ENCODE data around the gene RSAD1. TPM values are rescaled to one million over a fixed set of nuclear protein-coding genes. Genes with fewer than 3 reads are reported as not detected.
A peak's percentile ranks its signal among the peaks of the same experiment; 100 is the strongest.

The RSAD1 gene
- total RNA-seq, 1 donor from 2014 or later, result 52.7 TPM

GRCh38 chr17:50452630-50453300, 25.9 kb upstream of the RSAD1 start:
- intact Hi-C loops (cut with DNase I), result no loop called here
- no peak for ATAC-seq
- no peak for DNase-seq (ENCODE audit: missing footprints)

GRCh38 chr17:50453901-50454300, 24.8 kb upstream of the RSAD1 start:
- DNase-seq (ENCODE audit: missing footprints), result no peak
- no peak for ATAC-seq
- intact Hi-C loops (cut with DNase I), result no loop called here

- intact Hi-C loops (cut with DNase I), result no loop called here
- ATAC-seq (no peak), DNase-seq (ENCODE audit: missing footprints) (no peak)
Measured at GRCh38 chr17:50457621-50458020, 21.0 kb upstream of the RSAD1 start.

DNA sequence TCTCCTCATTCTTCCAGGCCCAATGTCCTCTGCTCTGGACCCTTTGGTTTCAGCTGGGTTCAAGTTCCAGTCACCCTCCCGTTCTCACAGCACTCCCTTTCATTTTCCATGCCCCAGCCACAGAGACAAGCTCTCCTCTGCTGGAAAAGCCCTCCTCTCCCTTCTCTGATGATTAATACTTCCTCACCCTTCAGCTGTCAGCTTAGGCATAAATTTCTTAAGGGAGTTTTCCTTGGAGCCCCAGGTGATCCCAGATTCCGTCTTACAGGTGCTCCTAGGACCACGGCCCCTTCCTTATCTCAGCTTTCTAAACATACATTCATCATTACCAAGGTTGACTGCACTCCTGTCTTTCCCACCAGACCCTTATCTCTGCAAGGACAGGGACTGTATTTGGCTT, 20.4 kb upstream of the RSAD1 start:
- intact Hi-C loops (cut with DNase I), result no loop called here

GRCh38 chr17:50458701-50459676, 19.7 kb upstream of the RSAD1 start:
- intact Hi-C loops (cut with DNase I), result no loop called here
- DNase-seq (ENCODE audit: missing footprints) (no peak), ATAC-seq (no peak)

More for the DNA sequence above, 20.4 kb upstream of the RSAD1 start:
- ATAC-seq, result no peak
- DNase-seq (ENCODE audit: missing footprints), result no peak

GRCh38 chr17:50459756-50460155, 18.9 kb upstream of the RSAD1 start:
- DNase-seq (ENCODE audit: missing footprints) (no peak), ATAC-seq (no peak)
- intact Hi-C loops (cut with DNase I), result no loop called here

DNA sequence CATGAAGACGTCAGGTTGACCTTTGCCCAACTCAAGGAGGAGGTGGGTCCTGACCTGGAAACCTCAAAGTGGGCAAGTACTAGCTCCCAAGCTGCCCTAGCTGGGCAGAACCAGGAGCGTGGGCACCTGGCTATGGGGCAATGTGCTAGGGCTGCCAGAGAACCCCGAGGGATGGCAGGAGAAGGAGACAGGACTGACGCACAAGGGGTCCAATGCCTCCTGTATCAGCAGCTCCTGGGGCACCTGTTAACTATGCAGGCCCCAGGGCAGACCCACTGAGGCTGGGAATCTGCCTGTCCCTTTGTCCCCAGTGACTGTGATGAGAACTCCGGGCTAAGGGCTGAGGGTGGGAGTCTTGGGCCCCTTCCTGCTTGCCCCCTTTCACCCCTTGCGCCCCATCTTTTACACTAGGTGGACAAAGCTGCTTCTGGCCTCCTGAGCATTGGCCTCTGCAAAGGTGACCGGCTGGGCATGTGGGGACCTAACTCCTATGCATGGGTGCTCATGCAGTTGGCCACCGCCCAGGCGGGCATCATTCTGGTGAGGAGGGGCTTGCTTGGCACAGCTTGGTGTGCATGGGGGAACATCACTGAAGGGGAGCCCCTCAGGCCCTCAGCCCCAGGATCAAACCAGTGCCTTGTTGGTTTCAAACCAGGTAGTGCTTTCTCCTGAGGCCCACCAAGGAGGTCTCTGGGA, 17.7 kb upstream of the RSAD1 start:
- no peak for DNase-seq (ENCODE audit: missing footprints)
- no peak for ATAC-seq
- intact Hi-C loops (cut with DNase I), result no loop called here

GRCh38 chr17:50461550-50462132, 17.0 kb upstream of the RSAD1 start:
- intact Hi-C loops (cut with DNase I), result no loop called here
- no peak for DNase-seq (ENCODE audit: missing footprints)

GRCh38 chr17:50462446-50462845, 16.2 kb upstream of the RSAD1 start:
- ATAC-seq (no peak), DNase-seq (ENCODE audit: missing footprints) (no peak)
- intact Hi-C loops (cut with DNase I), result no loop called here

More at GRCh38 chr17:50461550-50462132, 17.0 kb upstream of the RSAD1 start:
- ATAC-seq, result no peak

GRCh38 chr17:50464121-50464520, 14.5 kb upstream of the RSAD1 start:
- intact Hi-C loops (cut with DNase I), result no loop called here
- DNase-seq (ENCODE audit: missing footprints) (no peak), ATAC-seq (no peak)

- intact Hi-C loops (cut with DNase I), result no loop called here
- DNase-seq (ENCODE audit: missing footprints) (no peak), ATAC-seq (no peak)
Measured at GRCh38 chr17:50464736-50465135, 13.9 kb upstream of the RSAD1 start.

DNA sequence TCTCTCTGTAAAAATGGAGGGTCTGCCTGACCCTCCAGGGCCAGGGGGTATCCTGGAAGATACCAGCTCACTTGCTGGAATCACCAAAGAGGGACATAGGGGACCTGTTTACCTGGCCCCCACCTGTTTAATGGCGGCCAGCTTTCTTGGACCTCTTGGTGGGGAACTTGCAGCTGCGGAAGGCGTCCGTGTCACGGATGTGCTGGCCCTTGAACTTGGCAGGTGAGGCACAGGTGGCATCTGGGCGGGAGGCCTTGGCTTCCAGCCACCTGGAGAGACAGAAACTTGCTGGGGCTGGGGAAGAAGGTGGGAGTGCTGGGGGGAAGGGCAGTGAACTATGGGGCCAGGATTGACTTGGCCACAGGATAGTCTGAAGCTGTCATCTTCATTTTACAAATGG, 13.5 kb upstream of the RSAD1 start:
- ATAC-seq (no peak), DNase-seq (ENCODE audit: missing footprints) (no peak)
- intact Hi-C loops (cut with DNase I), result no loop called here

DNA sequence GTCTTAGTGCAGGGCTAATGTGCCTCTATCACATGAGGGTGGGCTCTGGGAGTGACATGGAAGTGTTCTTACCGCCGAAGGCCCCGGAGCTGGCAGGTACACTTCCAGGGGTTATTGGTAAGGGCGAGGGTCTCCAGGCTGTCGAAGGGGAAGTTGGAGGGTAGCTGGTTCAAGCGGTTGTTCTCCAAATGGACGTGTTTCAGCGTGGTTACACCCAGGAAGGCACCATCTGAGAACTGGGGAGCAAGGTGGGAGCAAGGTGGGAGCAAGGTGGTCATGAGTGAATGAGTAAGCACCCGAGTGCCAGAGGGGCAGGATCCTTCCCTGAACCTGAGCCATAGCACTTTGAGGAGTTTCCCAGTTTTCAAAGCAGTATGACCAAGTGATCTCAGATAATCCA, 13.0 kb upstream of the RSAD1 start:
- no peak for ATAC-seq
- intact Hi-C loops (cut with DNase I), result no loop called here

DNA sequence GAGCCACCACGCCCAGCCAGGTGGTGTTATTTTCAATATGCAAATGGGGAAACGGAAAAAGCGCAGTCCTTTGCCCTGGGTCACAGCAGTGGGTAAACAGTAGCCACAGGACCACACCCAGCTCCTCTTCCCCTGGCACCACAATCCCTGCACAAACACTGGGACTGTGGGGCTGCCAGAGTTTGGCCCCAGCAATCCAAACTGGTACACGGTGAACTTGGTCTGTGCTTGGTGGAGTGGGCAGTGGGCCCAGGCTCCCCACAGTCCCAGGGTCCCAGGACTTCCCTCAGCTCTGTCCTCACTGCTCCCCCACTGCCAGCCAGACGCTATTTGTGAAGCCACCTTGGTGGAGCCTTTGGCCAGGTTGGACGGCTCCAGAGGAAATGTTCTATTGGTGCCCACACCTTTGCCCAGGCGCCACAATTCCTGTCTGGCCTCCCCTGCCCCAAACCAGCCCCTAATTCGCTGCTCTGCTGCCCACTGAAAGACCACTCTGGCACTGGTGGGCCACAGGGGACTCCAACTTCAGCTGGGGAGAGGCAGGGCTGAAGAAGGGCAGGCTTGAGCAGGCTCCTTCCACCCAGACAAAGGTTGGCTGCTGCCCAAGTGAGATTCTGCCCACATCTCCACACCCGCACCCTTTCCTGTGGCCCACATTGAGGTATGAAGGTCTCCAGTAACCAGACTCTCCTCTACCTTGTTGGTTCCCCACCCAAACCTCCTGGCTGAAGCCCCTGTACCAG, 12.1 kb upstream of the RSAD1 start:
- no peak for DNase-seq (ENCODE audit: missing footprints)
- intact Hi-C loops (cut with DNase I), result no loop called here
- no peak for ATAC-seq

More for the DNA sequence above, 13.0 kb upstream of the RSAD1 start:
- no peak for DNase-seq (ENCODE audit: missing footprints)

- intact Hi-C loops (cut with DNase I), result no loop called here
- DNase-seq (ENCODE audit: missing footprints) (no peak), ATAC-seq (no peak)
Measured at GRCh38 chr17:50467114-50467854, 11.4 kb upstream of the RSAD1 start.

DNA sequence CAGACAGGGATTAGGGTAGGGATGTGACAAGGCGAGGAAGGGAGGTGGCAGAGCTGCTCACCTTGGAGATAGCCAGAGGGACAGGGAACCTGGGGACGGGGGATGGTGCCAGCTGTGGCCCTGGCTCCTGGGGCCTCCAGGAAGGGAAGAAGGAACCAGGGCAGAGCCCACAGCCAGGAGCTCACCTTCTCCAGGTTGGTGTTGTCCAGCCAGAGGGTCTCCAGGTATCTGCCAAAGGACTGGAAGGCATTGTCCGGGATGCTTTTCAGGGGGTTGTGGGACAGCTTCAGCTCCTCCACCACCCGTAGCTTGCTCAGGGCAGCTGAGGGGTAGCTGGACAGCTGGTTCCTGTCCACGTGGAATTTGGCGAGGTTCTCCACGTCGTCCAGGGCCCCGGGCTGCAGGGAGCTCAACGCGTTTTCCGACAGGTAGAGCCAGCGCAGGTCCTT, 10.8 kb upstream of the RSAD1 start:
- no peak for DNase-seq (ENCODE audit: missing footprints)
- no peak for ATAC-seq

DNA sequence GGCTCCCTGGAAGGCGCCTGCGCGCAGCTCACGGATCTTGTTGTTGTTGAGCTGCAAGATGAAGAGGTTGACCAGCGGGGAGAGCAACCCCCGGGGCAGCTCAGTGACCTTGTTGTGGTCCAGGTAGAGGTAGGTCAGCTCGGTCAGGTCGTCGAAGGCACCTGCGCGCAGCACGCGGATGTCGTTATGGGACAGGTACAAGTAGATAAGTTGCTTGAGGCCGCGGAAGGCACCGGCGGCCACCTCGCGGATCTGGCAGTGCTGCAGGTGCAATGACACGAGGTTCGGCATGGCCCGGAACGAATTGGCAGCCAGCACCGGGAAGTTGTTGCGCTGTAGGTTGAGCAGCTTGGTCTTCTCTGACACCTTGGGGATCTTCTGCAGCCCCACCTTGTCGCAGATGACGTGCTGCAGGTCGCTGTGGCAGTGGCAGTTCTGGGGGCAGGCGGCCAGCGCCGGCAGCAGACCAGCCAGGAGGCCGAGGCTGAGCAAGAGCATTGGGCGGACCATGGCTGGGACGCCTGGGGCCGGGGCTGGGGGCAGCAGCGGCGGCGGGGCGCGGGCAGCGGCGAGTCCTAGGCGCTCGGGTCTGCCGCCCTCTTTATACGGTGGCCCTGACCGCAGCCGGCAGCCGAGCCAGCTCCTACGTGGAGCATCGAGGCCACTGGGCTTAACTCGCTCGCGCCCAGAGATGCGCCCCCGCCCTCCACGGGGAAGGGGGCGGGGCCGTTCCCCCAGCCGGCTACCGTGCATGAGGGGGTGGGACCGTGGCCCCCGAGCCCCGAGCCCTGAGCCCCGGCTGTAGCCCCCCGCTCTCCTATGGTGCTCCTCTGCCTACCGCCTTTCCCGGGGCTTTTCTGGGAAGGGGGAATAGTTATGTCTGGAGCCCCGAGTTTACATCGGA, 10.1 kb upstream of the RSAD1 start, which contains the start of gene CHAD:
TSS of gene CHAD (minus strand) at position 577 of the 904 bp plus-strand sequence. CDS start at position 510, 67 bp downstream.
- DNase-seq (ENCODE audit: missing footprints), result no peak
- intact Hi-C loops (cut with DNase I), result no loop called here
- peak; percentile 26 for ATAC-seq

More for the DNA sequence above, 10.8 kb upstream of the RSAD1 start:
- intact Hi-C loops (cut with DNase I), result no loop called here

All from Right ventricle myocardium inferior (tissue), 1 donor.